GM12878 (cell line): ENCODE data around the gene HRCT1. TPM values are rescaled to one million over a fixed set of nuclear protein-coding genes. Genes with fewer than 3 reads are reported as not detected.

Source experiments
- ATAC-seq: fragments of 200-7000 bp; cut with Tn5 transposase; 3 replicates; pipeline ENCODE4 v1.9.1; 2020; ENCODE audit warnings: mild to moderate bottlenecking, moderate library complexity
- BruUV-seq: library from RNA; stranded (reverse); fragments of 400-500 nt; replicated peaks from 2 replicates; lab custom pipeline; 2021; lab: Mats Ljungman, UMichigan
- CTCF ChIA-PET: fragments of 300-600 bp; sonication (Branson Sonifier 250); formaldehyde crosslinking; extraction: SDS; loops from one replicate; lab custom pipeline; 2021; ENCODE audit warnings: inconsistent platforms; lab: Yijun Ruan, JAX
- POLR2A ChIA-PET: fragments of 350-600 bp; formaldehyde crosslinking; extraction: SDS; loops from one replicate; lab custom pipeline; 2021; ENCODE audit warnings: inconsistent platforms; lab: Charles Lee
- RAD21 ChIA-PET: fragments of 300-600 bp; sonication (Branson Sonifier 250); formaldehyde crosslinking; loops from one replicate; lab custom pipeline; 2023; ENCODE audit warnings: antibody characterized with exemption; ENCODE audit not compliant: unreplicated experiment; lab: Charles Lee
- SMC1A ChIA-PET: fragments of 300-600 bp; sonication (Branson Sonifier 250); formaldehyde crosslinking; loops from one replicate; lab custom pipeline; 2023; ENCODE audit not compliant: unreplicated experiment, uncharacterized antibody; lab: Charles Lee
- DNase-seq: peaks from one replicate; pipeline ENCODE4 v3.0.0-alpha.2; 2011; ENCODE audit warnings: low read depth, low spot score
- FAIRE-seq: peaks from 3 replicates; lab custom pipeline; 2011; peaks lifted over from hg19 to GRCh38; lab: Jason Lieb, UNC
- H2AFZ ChIP-seq: 2 replicates; pipeline ENCODE4 v1.6.0; 2011; ENCODE audit warnings: low read depth, low read length, control low read depth; ENCODE audit not compliant: control insufficient read depth
- H3K27ac ChIP-seq: 2 replicates; pipeline ENCODE4 v1.5.1; 2011; ENCODE audit warnings: control low read depth; ENCODE audit not compliant: control insufficient read depth, insufficient read depth
- H3K27me3 ChIP-seq, 2 experiments: replicated peaks in 1 of 2; 2 replicates each; pipeline versions ENCODE4 v1.6.0 to v1.6.1; 2011; ENCODE audit warnings: low read length in 1 of 2; ENCODE audit not compliant: control insufficient read depth in 2 of 2, insufficient read depth in 2 of 2
- H3K36me3 ChIP-seq, 2 experiments: 2 replicates each; pipeline ENCODE4 v1.5.1; 2011; ENCODE audit warnings: low read length in 1 of 2; ENCODE audit not compliant: control insufficient read depth in 2 of 2, insufficient read depth in 2 of 2
- H3K4me1 ChIP-seq: 2 replicates; pipeline ENCODE4 v1.6.1; 2011; ENCODE audit warnings: mild to moderate bottlenecking, low read length, moderate library complexity, mixed read lengths; ENCODE audit not compliant: control insufficient read depth, insufficient read depth
- H3K4me2 ChIP-seq: 2 replicates; pipeline ENCODE4 v1.6.0; 2011; ENCODE audit warnings: control low read depth; ENCODE audit not compliant: control insufficient read depth, insufficient read depth
- H3K4me3 ChIP-seq: fragments of 200-600 bp; sonication (generic); 2 replicates; pipeline ENCODE4 v1.5.1; 2016
- H3K79me2 ChIP-seq: 2 replicates; pipeline ENCODE4 v1.6.0; 2011; ENCODE audit warnings: low read length; ENCODE audit not compliant: control insufficient read depth, insufficient read depth
- H3K9ac ChIP-seq: 2 replicates; pipeline ENCODE4 v1.8.0; 2011; ENCODE audit warnings: low read length, control low read depth, mixed read lengths; ENCODE audit not compliant: control insufficient read depth, insufficient read depth
- H3K9me3 ChIP-seq: replicated peaks from 3 replicates; pipeline ENCODE4 v1.5.1; 2011; ENCODE audit warnings: mild to moderate bottlenecking, low read length; ENCODE audit not compliant: control insufficient read depth, insufficient read depth
- H4K20me1 ChIP-seq: 2 replicates; pipeline ENCODE4 v1.6.0; 2011; ENCODE audit not compliant: control insufficient read depth, insufficient read depth
- BACH1 ChIP-seq: fragments of 450-650 bp; IDR thresholded peaks from 2 replicates; pipeline ENCODE4 v1.6.1; 2017; ENCODE audit warnings: mild to moderate bottlenecking, borderline replicate concordance
- BMI1 ChIP-seq: fragments of 450-650 bp; IDR thresholded peaks from 2 replicates; pipeline ENCODE4 v1.6.1; 2016; ENCODE audit warnings: mild to moderate bottlenecking, moderate library complexity, borderline replicate concordance
- CBX5 ChIP-seq: sonication (generic); IDR thresholded peaks from 2 replicates; pipeline ENCODE4 v1.6.1; 2016; ENCODE audit warnings: low read depth, moderate library complexity, mild to moderate bottlenecking, inconsistent platforms
- EED ChIP-seq: sonication (generic); IDR thresholded peaks from 2 replicates; pipeline ENCODE4 v1.6.1; 2016; ENCODE audit warnings: antibody characterized with exemption, low read depth
- EP300 ChIP-seq, 2 experiments: fragments of 150-350 bp in 1 of 2; IDR thresholded peaks; 2 replicates each; pipeline ENCODE4 v1.6.1; 2011 to 2012; ENCODE audit warnings: low read depth in 2 of 2, low read length in 2 of 2, borderline replicate concordance in 1 of 2, improper control_type of control experiment in 1 of 2, inconsistent platforms in 1 of 2; ENCODE audit not compliant: control insufficient read depth in 1 of 2
- FOXK2 ChIP-seq: fragments of 450-650 bp; IDR thresholded peaks from 2 replicates; pipeline ENCODE4 v1.6.1; 2017; ENCODE audit warnings: mild to moderate bottlenecking, moderate library complexity
- GATAD2B ChIP-seq: fragments of 450-650 bp; conservative IDR thresholded peaks from 2 replicates; pipeline ENCODE4 v1.6.1; 2017; ENCODE audit warnings: low read depth, mild to moderate bottlenecking, moderate library complexity
- RELA ChIP-seq: fragments of 450-650 bp; IDR thresholded peaks from 2 replicates; pipeline ENCODE4 v1.8.0; 2014; ENCODE audit warnings: borderline replicate concordance; ENCODE audit not compliant: partially characterized antibody
- SIX5 ChIP-seq: IDR thresholded peaks from 2 replicates; pipeline ENCODE4 v1.6.1; 2011; ENCODE audit warnings: mild to moderate bottlenecking, low read depth, low read length, moderate library complexity; ENCODE audit not compliant: severe bottlenecking
- SP1 ChIP-seq: IDR thresholded peaks from one replicate; pipeline ENCODE4 v1.6.1; 2011; ENCODE audit warnings: low read depth, low read length
- YY1 ChIP-seq: IDR thresholded peaks from 2 replicates; pipeline ENCODE4 v1.6.1; 2011; ENCODE audit warnings: low read depth, mild to moderate bottlenecking, low read length
- WGBS: methylation state at CpG from one replicate; pipeline ENCODE4 v1.1.6; 2016; ENCODE audit warnings: low lambda C conversion rate; ENCODE audit not compliant: insufficient replicate concordance, insufficient coverage; ENCODE audit errors: missing lambda C conversion rate; 5-methylcytosine and 5-hydroxymethylcytosine counted together
- in situ Hi-C: fragments of 300-500 bp; cut with MboI; formaldehyde crosslinking; loops from 9 replicates; pipeline ENCODE4 v1.14.3; 2018; ENCODE audit warnings: mixed read lengths
- intact Hi-C: fragments of 100-400 bp; cut with micrococcal nuclease; formaldehyde crosslinking; loops from one replicate; pipeline ENCODE4 v1.14.2; 2022; ENCODE audit not compliant: unreplicated experiment
- polyA plus RNA-seq, 11 experiments: library from polyadenylated mRNA; depleted of rRNA in 4 of 11; unstranded in 6 of 11; stranded (reverse) in 5 of 11; fragments of >200 nt; fragmentation: Nextera tagmentation in 4 of 11; fragmentation: Illumina TruSeq in 1 of 11; extraction: Ambion mirVana in 4 of 11; extraction: Trizol in 1 of 11; gene quantifications; 1 replicate in 1 of 11; 2 replicates in 10 of 11; pipeline versions ENCODE4 v1.2.1 to v1.2.3, GENCODE V29; 2011 to 2016; ENCODE audit warnings: inconsistent platforms in 2 of 11, missing spikeins in 2 of 11, low read depth in 1 of 11
- total RNA-seq, 4 experiments: library from RNA; depleted of rRNA in 3 of 4; stranded (reverse); fragments of >200 nt in 3 of 4; fragmentation: Illumina TruSeq in 1 of 4; extraction: Trizol in 1 of 4; gene quantifications; 2 replicates each; pipeline versions ENCODE4 v1.2.1 to v1.2.3, GENCODE V29; 2013 to 2021
- TF ChIP-seq, protein P1 (sequence below): fragments of 450-650 bp; formaldehyde crosslinking; IDR thresholded peaks from 2 replicates; pipeline ENCODE4 v1.5.0; 2022; ENCODE audit warnings: mild to moderate bottlenecking, missing genetic modification characterization
- TF ChIP-seq, protein P2 (sequence below): fragments of 450-650 bp; IDR thresholded peaks from 2 replicates; pipeline ENCODE4 v1.6.1; 2017; ENCODE audit warnings: mild to moderate bottlenecking, moderate library complexity

The HRCT1 gene
- total and polyA plus RNA-seq, 10 of the 15 experiments (the other 5 are each of a cell fraction or from before 2014, with no cell fraction given), result not detected

DNA sequence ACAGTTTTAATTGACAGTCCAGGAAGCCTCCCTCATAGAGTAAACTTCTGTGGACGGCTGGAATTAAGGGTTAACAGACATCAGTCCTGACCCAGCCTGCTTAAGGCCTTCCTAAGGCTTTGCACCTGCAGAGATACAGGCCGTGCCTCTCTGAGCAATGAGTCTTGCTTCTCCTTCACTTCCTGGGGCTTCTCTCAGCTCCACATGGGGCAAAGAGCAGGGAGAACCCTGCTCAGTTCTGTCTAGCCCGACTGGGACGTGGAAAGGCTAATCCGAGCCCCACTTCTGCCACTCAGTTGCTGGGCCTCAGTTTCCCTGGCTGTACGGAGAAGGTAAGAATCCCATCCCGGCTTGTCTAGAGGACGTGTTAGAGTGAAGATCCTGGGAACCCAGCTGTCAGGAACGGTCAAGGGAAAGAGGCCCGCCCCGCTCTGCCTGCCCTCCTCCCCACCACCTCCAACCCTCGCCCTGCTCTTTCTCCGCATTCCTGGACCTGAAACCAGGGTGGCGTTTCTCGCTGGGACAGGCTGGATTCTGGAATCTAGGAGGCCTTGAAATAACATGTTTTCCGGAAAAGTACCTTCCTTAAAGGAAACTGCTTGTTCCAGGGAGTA, 9.8 kb downstream of the HRCT1 start (continued):
- TF ChIP-seq, protein P1, sequence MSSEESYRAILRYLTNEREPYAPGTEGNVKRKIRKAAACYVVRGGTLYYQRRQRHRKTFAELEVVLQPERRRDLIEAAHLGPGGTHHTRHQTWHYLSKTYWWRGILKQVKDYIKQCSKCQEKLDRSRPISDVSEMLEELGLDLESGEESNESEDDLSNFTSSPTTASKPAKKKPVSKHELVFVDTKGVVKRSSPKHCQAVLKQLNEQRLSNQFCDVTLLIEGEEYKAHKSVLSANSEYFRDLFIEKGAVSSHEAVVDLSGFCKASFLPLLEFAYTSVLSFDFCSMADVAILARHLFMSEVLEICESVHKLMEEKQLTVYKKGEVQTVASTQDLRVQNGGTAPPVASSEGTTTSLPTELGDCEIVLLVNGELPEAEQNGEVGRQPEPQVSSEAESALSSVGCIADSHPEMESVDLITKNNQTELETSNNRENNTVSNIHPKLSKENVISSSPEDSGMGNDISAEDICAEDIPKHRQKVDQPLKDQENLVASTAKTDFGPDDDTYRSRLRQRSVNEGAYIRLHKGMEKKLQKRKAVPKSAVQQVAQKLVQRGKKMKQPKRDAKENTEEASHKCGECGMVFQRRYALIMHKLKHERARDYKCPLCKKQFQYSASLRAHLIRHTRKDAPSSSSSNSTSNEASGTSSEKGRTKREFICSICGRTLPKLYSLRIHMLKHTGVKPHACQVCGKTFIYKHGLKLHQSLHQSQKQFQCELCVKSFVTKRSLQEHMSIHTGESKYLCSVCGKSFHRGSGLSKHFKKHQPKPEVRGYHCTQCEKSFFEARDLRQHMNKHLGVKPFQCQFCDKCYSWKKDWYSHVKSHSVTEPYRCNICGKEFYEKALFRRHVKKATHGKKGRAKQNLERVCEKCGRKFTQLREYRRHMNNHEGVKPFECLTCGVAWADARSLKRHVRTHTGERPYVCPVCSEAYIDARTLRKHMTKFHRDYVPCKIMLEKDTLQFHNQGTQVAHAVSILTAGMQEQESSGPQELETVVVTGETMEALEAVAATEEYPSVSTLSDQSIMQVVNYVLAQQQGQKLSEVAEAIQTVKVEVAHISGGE (CRISPR knock-in tag), result no peak
- TF ChIP-seq GATAD2B (no peak), YY1 (no peak), EED (no peak), BACH1 (no peak), RELA (no peak), EP300 (IDR thresholded peaks at IDR 0.05; ENCODE audit: borderline replicate concordance in 1 of 2, control insufficient read depth in 1 of 2, low read depth in 2 of 2, low read length in 2 of 2) (no peak)

DNA sequence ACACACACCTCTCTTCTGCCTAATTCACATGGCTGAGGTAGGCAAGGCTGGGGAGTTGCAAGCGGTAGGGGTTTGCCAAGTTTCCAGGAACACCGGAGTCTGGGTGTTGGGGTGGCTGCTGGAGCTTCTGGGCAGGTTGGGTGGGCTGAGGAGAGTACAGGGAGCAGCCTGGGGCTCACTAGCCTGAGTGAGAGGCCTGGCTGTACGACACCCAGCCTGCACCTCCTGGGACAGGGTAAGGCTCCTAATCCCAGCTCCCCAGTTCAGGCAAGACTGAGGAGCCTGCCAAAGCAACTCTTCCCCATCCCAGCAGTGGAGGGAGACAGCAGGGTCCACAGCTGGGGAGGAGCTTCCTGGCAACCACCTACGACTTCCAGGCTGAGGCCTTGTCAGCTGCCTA, 11.3 kb downstream of the HRCT1 start:
- FAIRE-seq, result no peak
- H3K79me2 ChIP-seq, result no peaks in the 10 kb centered on the region
- no peaks in the 10 kb centered on the region for H4K20me1 ChIP-seq
- no peak overlapping the region for H3K27ac ChIP-seq
- CTCF ChIA-PET, result no interaction called here
- H3K27me3 ChIP-seq, result no peaks in the 10 kb centered on the region; a peak in 1 of 4 replicates
- no peaks in the 10 kb centered on the region for H3K36me3 ChIP-seq
- no peak overlapping the region for H3K9ac ChIP-seq
- no peak for DNase-seq
- POLR2A ChIA-PET, result no interaction called here
- H3K9me3 ChIP-seq, result peaks cover 2% of the 10 kb centered on the region; the same call in 2 of the 3 replicates
- no peaks in the 10 kb centered on the region for H3K4me1 ChIP-seq
- in situ Hi-C loops, result no loop called here
- H3K4me2 ChIP-seq, result no peak overlapping the region
- RAD21 ChIA-PET, result no interaction called here
- no TSS peak for BruUV-seq
- WGBS, result 63% methylated on average over 4 of the region's 4 CpGs
- H2AFZ ChIP-seq, result no peak overlapping the region
- SMC1A ChIA-PET, result no interaction called here
- no peak for ATAC-seq
- intact Hi-C loops, result no loop called here
- no peak overlapping the region for H3K4me3 ChIP-seq
- TF ChIP-seq FOXK2 (no peak), CBX5 (no peak), SP1 (no peak), SIX5 (no peak), BMI1 (no peak)
- TF ChIP-seq, protein P2, sequence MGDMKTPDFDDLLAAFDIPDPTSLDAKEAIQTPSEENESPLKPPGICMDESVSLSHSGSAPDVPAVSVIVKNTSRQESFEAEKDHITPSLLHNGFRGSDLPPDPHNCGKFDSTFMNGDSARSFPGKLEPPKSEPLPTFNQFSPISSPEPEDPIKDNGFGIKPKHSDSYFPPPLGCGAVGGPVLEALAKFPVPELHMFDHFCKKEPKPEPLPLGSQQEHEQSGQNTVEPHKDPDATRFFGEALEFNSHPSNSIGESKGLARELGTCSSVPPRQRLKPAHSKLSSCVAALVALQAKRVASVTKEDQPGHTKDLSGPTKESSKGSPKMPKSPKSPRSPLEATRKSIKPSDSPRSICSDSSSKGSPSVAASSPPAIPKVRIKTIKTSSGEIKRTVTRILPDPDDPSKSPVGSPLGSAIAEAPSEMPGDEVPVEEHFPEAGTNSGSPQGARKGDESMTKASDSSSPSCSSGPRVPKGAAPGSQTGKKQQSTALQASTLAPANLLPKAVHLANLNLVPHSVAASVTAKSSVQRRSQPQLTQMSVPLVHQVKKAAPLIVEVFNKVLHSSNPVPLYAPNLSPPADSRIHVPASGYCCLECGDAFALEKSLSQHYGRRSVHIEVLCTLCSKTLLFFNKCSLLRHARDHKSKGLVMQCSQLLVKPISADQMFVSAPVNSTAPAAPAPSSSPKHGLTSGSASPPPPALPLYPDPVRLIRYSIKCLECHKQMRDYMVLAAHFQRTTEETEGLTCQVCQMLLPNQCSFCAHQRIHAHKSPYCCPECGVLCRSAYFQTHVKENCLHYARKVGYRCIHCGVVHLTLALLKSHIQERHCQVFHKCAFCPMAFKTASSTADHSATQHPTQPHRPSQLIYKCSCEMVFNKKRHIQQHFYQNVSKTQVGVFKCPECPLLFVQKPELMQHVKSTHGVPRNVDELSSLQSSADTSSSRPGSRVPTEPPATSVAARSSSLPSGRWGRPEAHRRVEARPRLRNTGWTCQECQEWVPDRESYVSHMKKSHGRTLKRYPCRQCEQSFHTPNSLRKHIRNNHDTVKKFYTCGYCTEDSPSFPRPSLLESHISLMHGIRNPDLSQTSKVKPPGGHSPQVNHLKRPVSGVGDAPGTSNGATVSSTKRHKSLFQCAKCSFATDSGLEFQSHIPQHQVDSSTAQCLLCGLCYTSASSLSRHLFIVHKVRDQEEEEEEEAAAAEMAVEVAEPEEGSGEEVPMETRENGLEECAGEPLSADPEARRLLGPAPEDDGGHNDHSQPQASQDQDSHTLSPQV, result no peak
